SK-N-SH (cell line): ENCODE results near the gene EXOC6B. TPM values are rescaled to one million over a fixed set of nuclear protein-coding genes. Genes with fewer than 3 reads are reported as not detected.

Experiments used
- CTCF ChIA-PET: fragments of 300-600, 350-600 bp; formaldehyde crosslinking; extraction: SDS; loops from one replicate; lab custom pipeline; 2021; lab: Yijun Ruan, JAX
- POLR2A ChIA-PET: fragments of 350-600 bp; sonication (Branson Sonifier 250); formaldehyde crosslinking; extraction: SDS; loops from one replicate; lab custom pipeline; 2020; ENCODE audit warnings: antibody characterized with exemption, inconsistent platforms; lab: Yijun Ruan, JAX
- DNase-seq: peaks from one replicate; pipeline ENCODE4 v3.0.0; 2012
- H2AFZ ChIP-seq: fragments of 200-600 bp; sonication (generic); 2 replicates; pipeline ENCODE4 v1.8.1; 2016; ENCODE audit warnings: antibody characterized with exemption, mild to moderate bottlenecking, low read depth
- H3F3A ChIP-seq: fragments of 200-600 bp; sonication (generic); replicated peaks from 2 replicates; pipeline ENCODE3; 2016; ENCODE audit warnings: antibody characterized with exemption, mild to moderate bottlenecking; ENCODE audit not compliant: insufficient read depth
- H3K27ac ChIP-seq, 2 experiments: fragments of 200-500 bp in 1 of 2; fragments of 200-600 bp in 1 of 2; sonication (Bioruptor generic) in 1 of 2; sonication (generic), shearing (Covaris generic) in 1 of 2; 2 replicates each; pipeline versions ENCODE4 v1.5.1 to v1.6.1; 2014 to 2016; ENCODE audit warnings: low read depth in 2 of 2, inconsistent platforms in 1 of 2, low read length in 1 of 2, mild to moderate bottlenecking in 1 of 2, mixed read lengths in 1 of 2
- H3K27me3 ChIP-seq: fragments of 200-600 bp; sonication (generic), shearing (Covaris generic); 2 replicates; pipeline ENCODE4 v1.6.1; 2016; ENCODE audit warnings: mixed run types; ENCODE audit not compliant: insufficient read depth
- H3K36me3 ChIP-seq, 2 experiments: fragments of 200-500 bp in 1 of 2; fragments of 200-600 bp in 1 of 2; sonication (Bioruptor generic) in 1 of 2; sonication (generic) in 1 of 2; replicated peaks in 1 of 2; 2 replicates each; pipeline versions ENCODE3 to v1.5.1; 2014 to 2016; ENCODE audit warnings: low read length in 1 of 2, mild to moderate bottlenecking in 1 of 2; ENCODE audit not compliant: insufficient read depth in 2 of 2, control insufficient read depth in 1 of 2
- H3K4me1 ChIP-seq, 2 experiments: fragments of 200-500 bp in 1 of 2; fragments of 200-600 bp in 1 of 2; sonication (Bioruptor generic) in 1 of 2; sonication (generic), shearing (Covaris generic) in 1 of 2; 2 replicates each; pipeline versions ENCODE4 v1.5.1 to v1.6.1; 2014 to 2016; ENCODE audit warnings: low read depth in 1 of 2, low read length in 1 of 2, mixed run types in 1 of 2; ENCODE audit not compliant: insufficient read depth in 2 of 2, control insufficient read depth in 1 of 2
- H3K4me2 ChIP-seq: fragments of 200-600 bp; sonication (generic), shearing (Covaris generic); 2 replicates; pipeline ENCODE4 v1.6.1; 2017; ENCODE audit warnings: mixed run types
- H3K4me3 ChIP-seq, 2 experiments: fragments of 200-500 bp in 1 of 2; fragments of 200-600 bp in 1 of 2; sonication (Bioruptor generic) in 1 of 2; sonication (generic), shearing (Covaris generic) in 1 of 2; 2 replicates each; pipeline versions ENCODE4 v1.5.1 to v1.8.1; 2014 to 2016; ENCODE audit warnings: low read depth in 2 of 2, inconsistent platforms in 1 of 2, low read length in 1 of 2, mild to moderate bottlenecking in 1 of 2, mixed read lengths in 1 of 2, moderate library complexity in 1 of 2
- H3K79me2 ChIP-seq: fragments of 200-600 bp; sonication (generic); 2 replicates; pipeline ENCODE4 v1.8.1; 2017; ENCODE audit warnings: mild to moderate bottlenecking; ENCODE audit not compliant: insufficient read depth
- H3K9ac ChIP-seq: fragments of 200-600 bp; sonication (generic); 2 replicates; pipeline ENCODE4 v1.6.1; 2017; ENCODE audit warnings: mixed run types
- H3K9me2 ChIP-seq: fragments of 200-600 bp; sonication (generic); 2 replicates; pipeline ENCODE4 v1.6.1; 2017; ENCODE audit warnings: mixed run types
- H3K9me3 ChIP-seq: fragments of 200-600 bp; sonication (generic); 2 replicates; pipeline ENCODE4 v1.6.1; 2017; ENCODE audit warnings: mixed run types, mild to moderate bottlenecking, moderate library complexity
- H4K20me1 ChIP-seq: fragments of 200-600 bp; sonication (generic); 2 replicates; pipeline ENCODE4 v1.6.1; 2017; ENCODE audit warnings: mild to moderate bottlenecking, mixed run types; ENCODE audit not compliant: insufficient read depth
- EZH2phosphoT487 ChIP-seq: fragments of 200-600 bp; sonication (generic); IDR thresholded peaks from 2 replicates; pipeline ENCODE4 v1.6.1; 2017; ENCODE audit warnings: low read depth, mixed run types, mild to moderate bottlenecking, antibody characterized with exemption, moderate library complexity, borderline replicate concordance
- FOSL2 ChIP-seq: IDR thresholded peaks from 2 replicates; pipeline ENCODE4 v1.4.0; 2012; ENCODE audit warnings: low read depth, mild to moderate bottlenecking, moderate library complexity, borderline replicate concordance
- FOXM1 ChIP-seq: IDR thresholded peaks from 2 replicates; pipeline ENCODE4 v1.4.0; 2012; ENCODE audit warnings: low read depth, mild to moderate bottlenecking
- GABPA ChIP-seq: IDR thresholded peaks from 2 replicates; pipeline ENCODE4 v1.4.0; 2012; ENCODE audit warnings: low read depth, mild to moderate bottlenecking
- NFIC ChIP-seq: IDR thresholded peaks from 2 replicates; pipeline ENCODE4 v1.4.0; 2012; ENCODE audit warnings: borderline replicate concordance
- RXRA ChIP-seq: IDR thresholded peaks from 2 replicates; pipeline ENCODE4 v1.4.0; 2012; ENCODE audit warnings: low read depth, mild to moderate bottlenecking, borderline replicate concordance
- SMC3 ChIP-seq: IDR thresholded peaks from 2 replicates; pipeline ENCODE4 v1.6.1; 2012; ENCODE audit warnings: low read depth, low read length, improper control_type of control experiment
- YY1 ChIP-seq: IDR thresholded peaks from 2 replicates; pipeline ENCODE4 v1.4.0; 2012; ENCODE audit warnings: low read depth, mild to moderate bottlenecking
- WGBS: methylation state at CpG from one replicate; pipeline ENCODE4 v1.1.6; 2017; ENCODE audit warnings: low lambda C conversion rate; 5-methylcytosine and 5-hydroxymethylcytosine counted together
- polyA plus RNA-seq, 3 experiments: library from polyadenylated mRNA; depleted of rRNA; stranded (reverse); fragments of >200 nt; gene quantifications; 2 replicates each; pipeline ENCODE4 v1.2.3, GENCODE V29; 2012
- small RNA-seq, 7 experiments: library from RNA; depleted of rRNA; stranded (forward); fragments of <200 nt; gene quantifications; one replicate each; pipeline ENCODE3, GENCODE V24; 2012
- TF ChIP-seq, protein P1 (sequence below): IDR thresholded peaks from 2 replicates; pipeline ENCODE4 v1.4.0; 2012; ENCODE audit warnings: low read depth, borderline replicate concordance
- TF ChIP-seq, protein P2 (sequence below): fragments of 200-600 bp; sonication (generic); IDR thresholded peaks from 2 replicates; pipeline ENCODE4 v1.6.1; 2017; ENCODE audit warnings: antibody characterized with exemption, mild to moderate bottlenecking, moderate library complexity
- TF ChIP-seq, protein P3 (sequence below): IDR thresholded peaks from 2 replicates; pipeline ENCODE4 v1.4.0; 2012; ENCODE audit warnings: low read depth
- TF ChIP-seq, protein P4 (sequence below): IDR thresholded peaks from 2 replicates; pipeline ENCODE4; 2012

EXOC6B gene
- polyA plus RNA-seq, 1 of the 3 experiments (the other 2 are of a cell fraction) = 7.4 TPM

DNA sequence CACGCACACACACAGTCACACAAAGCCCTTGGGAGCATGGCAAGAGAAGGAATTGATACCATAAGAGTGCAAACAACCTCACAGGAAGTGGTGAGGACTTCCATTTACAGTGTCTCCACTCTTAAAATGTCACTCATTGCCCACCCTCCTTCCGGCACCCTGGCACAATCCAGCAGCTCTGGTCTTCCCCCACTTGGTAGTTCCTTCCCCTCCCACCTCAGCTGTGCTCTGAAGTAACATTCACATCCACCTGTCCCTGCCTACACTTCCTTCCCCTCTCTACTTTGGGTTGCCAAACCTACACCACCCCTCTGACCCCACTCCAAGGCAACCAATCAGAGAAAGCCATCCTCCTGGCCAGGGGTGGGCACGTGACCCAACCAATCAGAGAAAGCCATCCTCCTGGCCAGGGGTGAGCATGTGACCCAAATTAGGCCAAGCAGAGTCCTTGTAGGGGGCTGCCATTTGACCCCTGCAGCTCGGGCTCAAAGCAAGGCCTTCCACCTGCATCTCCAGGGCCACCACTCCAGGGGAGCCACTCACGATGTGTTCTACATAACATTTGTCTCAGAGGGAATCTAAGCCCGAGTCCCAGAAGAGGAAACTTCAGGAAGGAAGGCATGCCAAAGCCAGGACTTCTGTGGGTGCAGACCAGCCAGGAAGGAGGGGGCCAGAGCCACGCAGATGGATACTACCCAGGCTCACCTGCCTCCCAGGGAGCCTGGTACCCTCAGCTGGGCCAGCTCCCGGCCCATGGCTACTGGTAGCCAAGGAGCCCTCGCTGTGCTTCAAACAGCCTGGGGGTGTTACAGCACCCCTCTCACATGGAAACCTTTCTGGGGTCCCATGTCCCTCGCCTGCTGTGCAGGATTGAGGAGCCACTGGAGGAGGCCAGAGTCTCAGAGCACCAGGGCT lies 699.4 kb downstream of the EXOC6B start:
- Histone ChIP-seq H3K9me2 (no peaks in the 10 kb centered on the region), H3K27ac (no peak overlapping the region), H3K9ac (no peak overlapping the region), H3K9me3 (no peaks in the 10 kb centered on the region), H3K4me1 (no peaks in the 10 kb centered on the region), H3K4me2 (no peak overlapping the region), H3K4me3 (no peak overlapping the region), H3K79me2 (no peaks in the 10 kb centered on the region), H3K27me3 (peaks cover 7% of the 10 kb centered on the region; the same call in 1 of the 2 replicates), H3F3A (no peaks in the 10 kb centered on the region), H3K36me3 (no peaks in the 10 kb centered on the region), H2AFZ (no peak overlapping the region), H4K20me1 (no peaks in the 10 kb centered on the region)
- WGBS = 45% methylated on average over 8 of the region's 10 CpGs
- no peak for TF ChIP-seq NFIC
- TF ChIP-seq RXRA = no peak
- no peak for TF ChIP-seq EZH2phosphoT487
- no peak for TF ChIP-seq FOSL2
- TF ChIP-seq SMC3 = no peak
- TF ChIP-seq GABPA = no peak
- TF ChIP-seq YY1 = no peak
- TF ChIP-seq FOXM1 = no peak
- TF ChIP-seq, protein P1, sequence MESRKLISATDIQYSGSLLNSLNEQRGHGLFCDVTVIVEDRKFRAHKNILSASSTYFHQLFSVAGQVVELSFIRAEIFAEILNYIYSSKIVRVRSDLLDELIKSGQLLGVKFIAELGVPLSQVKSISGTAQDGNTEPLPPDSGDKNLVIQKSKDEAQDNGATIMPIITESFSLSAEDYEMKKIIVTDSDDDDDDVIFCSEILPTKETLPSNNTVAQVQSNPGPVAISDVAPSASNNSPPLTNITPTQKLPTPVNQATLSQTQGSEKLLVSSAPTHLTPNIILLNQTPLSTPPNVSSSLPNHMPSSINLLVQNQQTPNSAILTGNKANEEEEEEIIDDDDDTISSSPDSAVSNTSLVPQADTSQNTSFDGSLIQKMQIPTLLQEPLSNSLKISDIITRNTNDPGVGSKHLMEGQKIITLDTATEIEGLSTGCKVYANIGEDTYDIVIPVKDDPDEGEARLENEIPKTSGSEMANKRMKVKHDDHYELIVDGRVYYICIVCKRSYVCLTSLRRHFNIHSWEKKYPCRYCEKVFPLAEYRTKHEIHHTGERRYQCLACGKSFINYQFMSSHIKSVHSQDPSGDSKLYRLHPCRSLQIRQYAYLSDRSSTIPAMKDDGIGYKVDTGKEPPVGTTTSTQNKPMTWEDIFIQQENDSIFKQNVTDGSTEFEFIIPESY = no peak
- TF ChIP-seq, protein P2, sequence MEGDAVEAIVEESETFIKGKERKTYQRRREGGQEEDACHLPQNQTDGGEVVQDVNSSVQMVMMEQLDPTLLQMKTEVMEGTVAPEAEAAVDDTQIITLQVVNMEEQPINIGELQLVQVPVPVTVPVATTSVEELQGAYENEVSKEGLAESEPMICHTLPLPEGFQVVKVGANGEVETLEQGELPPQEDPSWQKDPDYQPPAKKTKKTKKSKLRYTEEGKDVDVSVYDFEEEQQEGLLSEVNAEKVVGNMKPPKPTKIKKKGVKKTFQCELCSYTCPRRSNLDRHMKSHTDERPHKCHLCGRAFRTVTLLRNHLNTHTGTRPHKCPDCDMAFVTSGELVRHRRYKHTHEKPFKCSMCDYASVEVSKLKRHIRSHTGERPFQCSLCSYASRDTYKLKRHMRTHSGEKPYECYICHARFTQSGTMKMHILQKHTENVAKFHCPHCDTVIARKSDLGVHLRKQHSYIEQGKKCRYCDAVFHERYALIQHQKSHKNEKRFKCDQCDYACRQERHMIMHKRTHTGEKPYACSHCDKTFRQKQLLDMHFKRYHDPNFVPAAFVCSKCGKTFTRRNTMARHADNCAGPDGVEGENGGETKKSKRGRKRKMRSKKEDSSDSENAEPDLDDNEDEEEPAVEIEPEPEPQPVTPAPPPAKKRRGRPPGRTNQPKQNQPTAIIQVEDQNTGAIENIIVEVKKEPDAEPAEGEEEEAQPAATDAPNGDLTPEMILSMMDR = no peak
- TF ChIP-seq, protein P3, sequence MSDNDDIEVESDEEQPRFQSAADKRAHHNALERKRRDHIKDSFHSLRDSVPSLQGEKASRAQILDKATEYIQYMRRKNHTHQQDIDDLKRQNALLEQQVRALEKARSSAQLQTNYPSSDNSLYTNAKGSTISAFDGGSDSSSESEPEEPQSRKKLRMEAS = no peak
- TF ChIP-seq, protein P4, sequence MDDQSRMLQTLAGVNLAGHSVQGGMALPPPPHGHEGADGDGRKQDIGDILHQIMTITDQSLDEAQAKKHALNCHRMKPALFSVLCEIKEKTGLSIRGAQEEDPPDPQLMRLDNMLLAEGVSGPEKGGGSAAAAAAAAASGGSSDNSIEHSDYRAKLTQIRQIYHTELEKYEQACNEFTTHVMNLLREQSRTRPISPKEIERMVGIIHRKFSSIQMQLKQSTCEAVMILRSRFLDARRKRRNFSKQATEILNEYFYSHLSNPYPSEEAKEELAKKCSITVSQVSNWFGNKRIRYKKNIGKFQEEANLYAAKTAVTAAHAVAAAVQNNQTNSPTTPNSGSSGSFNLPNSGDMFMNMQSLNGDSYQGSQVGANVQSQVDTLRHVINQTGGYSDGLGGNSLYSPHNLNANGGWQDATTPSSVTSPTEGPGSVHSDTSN = no peak
- POLR2A ChIA-PET = no interaction called here
- CTCF ChIA-PET = interaction anchor here (1.2 to 3.3 kb wide), 2 partner anchors 11 to 203 kb away, joined by 3 to 16 read pairs; no protein-coding TSS in a partner anchor
- DNase-seq = no peak

Small RNAs within 50 kb of the gene (small RNA-seq; reads per million reads assigned to genes)
- gene RF00592 (0 to 2.6 (median 0) reads per million in 7 experiments), gene RNU2-39P (0 to 1.1 (median 0.23) reads per million in 7 experiments)

Other genes starting within 250 kb of the EXOC6B start
- gene SPR, start 61.4 kb upstream of the EXOC6B start, polyA plus RNA-seq (2012; rRNA removed) = 25.7 and 27.5 TPM in 2 replicates
- gene EMX1, start 91.5 kb upstream of the EXOC6B start, polyA plus RNA-seq (2012; rRNA removed) = not detected in 2 replicates
- 9.9 and 11.0 TPM in 2 replicates for gene SFXN5, start 245.7 kb upstream of the EXOC6B start, polyA plus RNA-seq (2012; rRNA removed)